Endothelial cell of umbilical vein (primary cell): ENCODE results near the gene BSND.

Source experiments
- CTCF ChIP-seq, 2 donors: IDR thresholded peaks; 1 replicate in 1 of 2; 2 replicates in 1 of 2; pipeline ENCODE4 v1.5.1; 2011; ENCODE audit warnings: low read length in 2 of 2, mild to moderate bottlenecking in 2 of 2, moderate library complexity in 2 of 2, control low read depth in 1 of 2, inconsistent platforms in 1 of 2, low read depth in 1 of 2; ENCODE audit not compliant: insufficient read depth in 1 of 2; ENCODE audit errors: extremely low read depth in 1 of 2
- POLR2A ChIP-seq: IDR thresholded peaks from 2 replicates; pipeline ENCODE4 v1.6.1; 2012; ENCODE audit warnings: low read depth, mild to moderate bottlenecking, control low read depth, low read length

DNA sequence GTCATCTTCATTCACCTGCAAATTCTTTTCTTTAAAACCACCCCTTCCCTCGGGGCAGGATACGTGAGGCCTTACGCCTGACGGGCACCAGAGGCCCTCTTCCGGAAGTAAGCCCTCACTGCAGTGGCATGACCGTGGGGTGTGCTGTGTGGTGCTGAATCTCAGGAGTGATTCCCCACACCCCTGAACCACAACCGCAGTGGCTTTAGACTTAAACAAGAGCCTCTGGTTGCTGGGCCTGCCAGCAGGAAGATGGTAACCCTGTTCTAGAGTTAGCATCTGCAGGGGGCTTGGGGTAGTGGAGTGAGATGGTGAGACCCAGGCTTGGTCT is 12.1 kb downstream of the BSND start:
- TF ChIP-seq POLR2A (no peak), CTCF (IDR thresholded peaks at IDR 0.05; ENCODE audit: extremely low read depth in 1 of 2, insufficient read depth in 1 of 2, low read depth in 1 of 2, low read length in 2 of 2) (no peak)
